Measurements from ENCODE around the gene GPR17.

GPR17 gene

GRCh38 chr2:127671557-127672302, 25.8 kb downstream of the GPR17 start:
- no peak for DNase-seq (ENCODE audit: low spot score)

GRCh38 chr2:127672341-127673224, 26.6 kb downstream of the GPR17 start:
- DNase-seq (ENCODE audit: low spot score), result no peak

GRCh38 chr2:127673291-127674069, 27.5 kb downstream of the GPR17 start:
- peak; percentile 35 for DNase-seq (ENCODE audit: low spot score)

GRCh38 chr2:127674241-127675209, 28.6 kb downstream of the GPR17 start:
- DNase-seq (ENCODE audit: low spot score), result peak; percentile 50

GRCh38 chr2:127675331-127676261, 29.6 kb downstream of the GPR17 start, which contains the start of gene LIMS2:
Gene LIMS2 (minus strand): TSS chr2:127675530. CDS start chr2:127675024, 506 bp downstream.
- peak; percentile 76 for DNase-seq (ENCODE audit: low spot score)

GRCh38 chr2:127676906-127677305, 31.0 kb downstream of the GPR17 start:
- no peak for DNase-seq (ENCODE audit: low spot score)

GRCh38 chr2:127678531-127678930, 32.6 kb downstream of the GPR17 start:
- no peak for DNase-seq (ENCODE audit: low spot score)

GRCh38 chr2:127678991-127679390, 33.0 kb downstream of the GPR17 start:
- no peak for DNase-seq (ENCODE audit: low spot score)

GRCh38 chr2:127679680-127680361, 33.9 kb downstream of the GPR17 start:
- no peak for DNase-seq (ENCODE audit: low spot score)

GRCh38 chr2:127680706-127681287, 34.8 kb downstream of the GPR17 start:
- DNase-seq (ENCODE audit: low spot score), result no peak

GRCh38 chr2:127681288-127681804, 35.4 kb downstream of the GPR17 start:
- DNase-seq (ENCODE audit: low spot score), result no peak

- no peak for DNase-seq (ENCODE audit: low spot score)
These were observed 36.3 kb downstream of the GPR17 start for GRCh38 chr2:127681976-127682857.

GRCh38 chr2:127683056-127683455, 37.1 kb downstream of the GPR17 start:
- DNase-seq (ENCODE audit: low spot score), result no peak

- DNase-seq (ENCODE audit: low spot score), result no peak
These were observed 37.8 kb downstream of the GPR17 start for GRCh38 chr2:127683757-127684156.

GRCh38 chr2:127685410-127686080, 39.6 kb downstream of the GPR17 start:
- DNase-seq (ENCODE audit: low spot score), result no peak

- DNase-seq (ENCODE audit: low spot score), result no peak
These were observed 42.5 kb downstream of the GPR17 start for GRCh38 chr2:127688405-127688804.

- DNase-seq (ENCODE audit: low spot score), result no peak
These were observed 44.7 kb downstream of the GPR17 start for GRCh38 chr2:127690696-127691095.
